Left lung (tissue), 10 donors: Measurements from ENCODE around the gene HBD. TPM values are rescaled to one million over a fixed set of nuclear protein-coding genes. Genes with fewer than 3 reads are reported as not detected.

Experiments
- ATAC-seq: fragments of 200-7000 bp; cut with Tn5 transposase; one replicate; pipeline ENCODE4 v1.9.1; 2020; ENCODE audit warnings: moderate library complexity
- DNase-seq, 4 donors: peaks; one replicate each; pipeline ENCODE4 v3.0.0-alpha.2; 2013 to 2020
- H3K27ac ChIP-seq, 2 donors: fragments of 200-600 bp; sonication (generic) in 1 of 2; one replicate each; pipeline versions ENCODE4 v1.5.0 to v1.8.0; 2020 to 2021
- H3K27me3 ChIP-seq, 2 donors: fragments of 200-600 bp; sonication (generic) in 1 of 2; one replicate each; pipeline versions ENCODE4 v1.5.0 to v1.8.0; 2020 to 2021
- H3K36me3 ChIP-seq, 2 donors: fragments of 200-600 bp; sonication (generic) in 1 of 2; one replicate each; pipeline versions ENCODE4 v1.5.0 to v1.8.0; 2020 to 2021
- H3K4me1 ChIP-seq, 2 donors: fragments of 200-600 bp; one replicate each; pipeline ENCODE4 v1.8.0; 2021
- H3K4me3 ChIP-seq, 2 donors: fragments of 200-600 bp; sonication (generic) in 1 of 2; one replicate each; pipeline versions ENCODE4 v1.5.0 to v1.8.0; 2020 to 2021; ENCODE audit warnings: mild to moderate bottlenecking in 1 of 2
- H3K9me3 ChIP-seq, 2 donors: fragments of 200-600 bp; sonication (generic) in 1 of 2; one replicate each; pipeline versions ENCODE4 v1.5.0 to v1.8.0; 2020 to 2021
- intact Hi-C, 2 donors: fragments of 100-400 bp; cut with DNase I; formaldehyde crosslinking; loops; one replicate each; pipeline versions ENCODE4 v1.11.2 to v1.14.2; 2022
- polyA plus RNA-seq, 6 donors: library from polyadenylated mRNA; unstranded; fragments of 120-200 nt; gene quantifications; one replicate each; pipeline ENCODE4 v1.2.1, GENCODE V29; 2013; ENCODE audit not compliant: insufficient read length in 6 of 6
- total RNA-seq, 2 donors: library from RNA; stranded (reverse); fragmentation: NEBNext Ultra II Directional; extraction: Animal tissue kit (Norgen Biotek cat#: 25700); gene quantifications; one replicate each; pipeline ENCODE4 v1.2.1, GENCODE V29; 2021
- TF ChIP-seq, protein P1 (sequence below), 2 donors: fragments of 200-600 bp; sonication (generic) in 1 of 2; IDR thresholded peaks; one replicate each; pipeline versions ENCODE4 v1.5.0 to v1.8.0; 2021; ENCODE audit warnings: antibody characterized with exemption in 2 of 2
- donor health status: DM: no; HTN: yes; CAD: no.
- donor health status: DM: no; HTN: no; CAD: no.

HBD gene
- total and polyA plus RNA-seq, 8 donors = 0.44 to 1.2 (median 0.82) TPM; not detected in 1

GRCh38 chr11:5238486-5238885, 4.2 kb upstream of the HBD start:
- TF ChIP-seq, protein P1, sequence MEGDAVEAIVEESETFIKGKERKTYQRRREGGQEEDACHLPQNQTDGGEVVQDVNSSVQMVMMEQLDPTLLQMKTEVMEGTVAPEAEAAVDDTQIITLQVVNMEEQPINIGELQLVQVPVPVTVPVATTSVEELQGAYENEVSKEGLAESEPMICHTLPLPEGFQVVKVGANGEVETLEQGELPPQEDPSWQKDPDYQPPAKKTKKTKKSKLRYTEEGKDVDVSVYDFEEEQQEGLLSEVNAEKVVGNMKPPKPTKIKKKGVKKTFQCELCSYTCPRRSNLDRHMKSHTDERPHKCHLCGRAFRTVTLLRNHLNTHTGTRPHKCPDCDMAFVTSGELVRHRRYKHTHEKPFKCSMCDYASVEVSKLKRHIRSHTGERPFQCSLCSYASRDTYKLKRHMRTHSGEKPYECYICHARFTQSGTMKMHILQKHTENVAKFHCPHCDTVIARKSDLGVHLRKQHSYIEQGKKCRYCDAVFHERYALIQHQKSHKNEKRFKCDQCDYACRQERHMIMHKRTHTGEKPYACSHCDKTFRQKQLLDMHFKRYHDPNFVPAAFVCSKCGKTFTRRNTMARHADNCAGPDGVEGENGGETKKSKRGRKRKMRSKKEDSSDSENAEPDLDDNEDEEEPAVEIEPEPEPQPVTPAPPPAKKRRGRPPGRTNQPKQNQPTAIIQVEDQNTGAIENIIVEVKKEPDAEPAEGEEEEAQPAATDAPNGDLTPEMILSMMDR (IDR thresholded peaks at IDR 0.05) = no peak
- intact Hi-C loops = no loop called here
- no peaks in the 10 kb centered on the region for H3K9me3 ChIP-seq
- ATAC-seq = no peak
- no peaks in the 10 kb centered on the region for H3K27me3 ChIP-seq
- no peak overlapping the region for H3K4me3 ChIP-seq
- H3K36me3 ChIP-seq = no peaks in the 10 kb centered on the region
- no peak for DNase-seq
- no peak overlapping the region for H3K27ac ChIP-seq
- no peaks in the 10 kb centered on the region for H3K4me1 ChIP-seq

GRCh38 chr11:5237420-5237819, 3.1 kb upstream of the HBD start:
- H3K4me3 ChIP-seq = no peak overlapping the region
- no peak for DNase-seq

DNA sequence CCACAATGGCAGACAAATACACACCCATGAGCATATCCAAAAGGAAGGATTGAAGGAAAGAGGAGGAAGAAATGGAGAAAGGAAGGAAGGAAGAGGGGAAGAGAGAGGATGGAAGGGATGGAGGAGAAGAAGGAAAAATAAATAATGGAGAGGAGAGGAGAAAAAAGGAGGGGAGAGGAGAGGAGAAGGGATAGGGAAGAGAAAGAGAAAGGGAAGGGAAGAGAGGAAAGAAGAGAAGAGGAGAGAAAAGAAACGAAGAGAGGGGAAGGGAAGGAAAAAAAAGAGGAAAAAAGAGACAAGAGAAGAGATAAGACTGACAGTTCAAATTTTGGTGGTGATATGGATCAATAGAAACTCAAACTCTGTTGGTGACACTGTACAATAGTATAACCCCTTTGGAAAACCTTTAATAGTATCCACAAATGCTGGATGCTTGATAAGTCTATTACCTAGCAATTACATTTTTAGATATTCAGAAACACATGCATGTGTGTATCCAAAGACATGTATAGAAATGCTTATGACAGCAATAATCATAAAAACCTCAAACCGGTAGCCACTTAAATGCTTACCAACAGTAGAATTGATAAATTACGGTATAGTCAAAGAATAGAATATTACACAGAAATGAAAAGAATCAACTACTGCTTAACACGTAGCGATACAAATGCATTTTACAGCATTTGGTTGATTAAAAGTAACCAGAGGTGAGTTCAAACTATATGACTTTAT, 1.2 kb upstream of the HBD start:
- intact Hi-C loops = no loop called here
- ATAC-seq = no peak
- H3K36me3 ChIP-seq = no peaks in the 10 kb centered on the region

More at GRCh38 chr11:5237420-5237819, 3.1 kb upstream of the HBD start:
- intact Hi-C loops = no loop called here
- H3K27ac ChIP-seq = no peak overlapping the region
- H3K36me3 ChIP-seq = no peaks in the 10 kb centered on the region
- H3K27me3 ChIP-seq = no peaks in the 10 kb centered on the region
- H3K9me3 ChIP-seq = no peaks in the 10 kb centered on the region
- ATAC-seq = no peak
- TF ChIP-seq, protein P1 (IDR thresholded peaks at IDR 0.05) = no peak
- no peaks in the 10 kb centered on the region for H3K4me1 ChIP-seq

DNA sequence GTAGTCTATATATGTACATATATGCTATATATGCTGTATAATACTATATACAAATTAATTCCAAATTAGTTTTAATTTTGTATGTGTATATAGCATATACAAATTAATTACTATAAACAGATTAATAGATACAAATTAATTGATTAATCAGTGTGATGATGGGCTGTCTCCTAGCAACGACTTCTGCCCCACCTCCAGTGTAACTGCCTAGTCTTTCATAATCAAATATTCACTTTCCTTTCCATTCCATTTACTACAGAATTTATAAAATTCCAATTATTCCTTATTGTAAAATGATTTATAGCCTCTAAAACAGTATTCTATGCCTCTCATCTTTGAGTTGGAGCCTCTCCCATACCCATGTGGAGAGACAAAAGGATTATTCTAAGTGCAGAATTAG, 976 bp downstream of the HBD start:
- no peak for DNase-seq
- Histone ChIP-seq H3K4me3 (no peak overlapping the region), H3K27me3 (no peaks in the 10 kb centered on the region), H3K36me3 (no peaks in the 10 kb centered on the region), H3K9me3 (no peaks in the 10 kb centered on the region), H3K27ac (no peak overlapping the region), H3K4me1 (no peaks in the 10 kb centered on the region)
- ATAC-seq = no peak
- intact Hi-C loops = no loop called here
- TF ChIP-seq, protein P1 (IDR thresholded peaks at IDR 0.05) = no peak

More for the DNA sequence above, 1.2 kb upstream of the HBD start:
- Histone ChIP-seq H3K4me1 (no peaks in the 10 kb centered on the region), H3K27ac (no peak overlapping the region), H3K9me3 (no peaks in the 10 kb centered on the region), H3K4me3 (no peak overlapping the region), H3K27me3 (no peaks in the 10 kb centered on the region)
- TF ChIP-seq, protein P1 (IDR thresholded peaks at IDR 0.05) = no peak
- DNase-seq = no peak

GRCh38 chr11:5232821-5233220, 1.5 kb downstream of the HBD start:
- no peak for DNase-seq
- TF ChIP-seq, protein P1 (IDR thresholded peaks at IDR 0.05) = no peak
- Histone ChIP-seq H3K36me3 (no peaks in the 10 kb centered on the region), H3K9me3 (no peaks in the 10 kb centered on the region), H3K27ac (no peak overlapping the region), H3K27me3 (no peaks in the 10 kb centered on the region), H3K4me1 (no peaks in the 10 kb centered on the region), H3K4me3 (no peak overlapping the region)
- intact Hi-C loops = no loop called here
- ATAC-seq = no peak
